Skeletal muscle satellite cell (primary cell): ENCODE results near the gene ZNF366.

Experiments
- H3K27me3 ChIP-seq: 2 replicates; pipeline ENCODE4 v1.7.0; 2013; ENCODE audit warnings: low read length; ENCODE audit not compliant: control insufficient read depth, insufficient read depth
- H3K36me3 ChIP-seq: 2 replicates; pipeline ENCODE4 v1.7.0; 2013; ENCODE audit warnings: mild to moderate bottlenecking, control low read depth, low read length; ENCODE audit not compliant: insufficient read depth
- H3K4me1 ChIP-seq: 2 replicates; pipeline ENCODE4 v1.7.0; 2013; ENCODE audit warnings: low read length; ENCODE audit not compliant: control insufficient read depth, insufficient read depth
- H3K4me2 ChIP-seq: 2 replicates; pipeline ENCODE4 v1.7.0; 2013; ENCODE audit warnings: mild to moderate bottlenecking, low read length
- H3K4me3 ChIP-seq: 2 replicates; pipeline ENCODE4 v1.7.0; 2013; ENCODE audit warnings: low read length
- H3K9ac ChIP-seq: 2 replicates; pipeline ENCODE4 v1.7.0; 2013; ENCODE audit warnings: mild to moderate bottlenecking, low read depth, low read length, moderate library complexity
- H3K9me3 ChIP-seq: replicated peaks from 2 replicates; pipeline ENCODE4 v1.7.0; 2013; ENCODE audit warnings: mild to moderate bottlenecking, control low read depth, low read length

Gene ZNF366

DNA sequence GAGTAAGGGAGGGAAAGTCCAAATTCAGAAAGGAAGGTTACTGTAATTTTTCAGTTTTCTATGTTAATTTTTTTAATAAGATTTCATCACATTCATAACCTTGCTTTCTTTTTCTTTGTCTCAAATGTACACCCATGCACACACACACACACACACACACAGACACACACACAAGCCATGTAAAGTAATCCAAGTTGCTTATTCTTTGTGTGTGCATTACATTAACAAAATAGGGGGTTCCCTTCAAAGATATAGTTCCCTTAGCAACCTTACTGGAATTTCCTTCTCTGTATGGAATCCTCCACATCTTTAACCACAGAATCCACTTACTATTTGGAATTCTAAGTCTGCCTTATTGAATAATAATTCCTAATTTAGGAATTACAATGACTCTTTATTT, 32.7 kb downstream of the ZNF366 start:
- Histone ChIP-seq H3K36me3 (no peaks in the 10 kb centered on the region), H3K9ac (no peak overlapping the region), H3K4me2 (no peak overlapping the region), H3K9me3 (no peaks in the 10 kb centered on the region), H3K4me3 (no peak overlapping the region), H3K4me1 (peaks cover 34% of the 10 kb centered on the region), H3K27me3 (no peaks in the 10 kb centered on the region)

DNA sequence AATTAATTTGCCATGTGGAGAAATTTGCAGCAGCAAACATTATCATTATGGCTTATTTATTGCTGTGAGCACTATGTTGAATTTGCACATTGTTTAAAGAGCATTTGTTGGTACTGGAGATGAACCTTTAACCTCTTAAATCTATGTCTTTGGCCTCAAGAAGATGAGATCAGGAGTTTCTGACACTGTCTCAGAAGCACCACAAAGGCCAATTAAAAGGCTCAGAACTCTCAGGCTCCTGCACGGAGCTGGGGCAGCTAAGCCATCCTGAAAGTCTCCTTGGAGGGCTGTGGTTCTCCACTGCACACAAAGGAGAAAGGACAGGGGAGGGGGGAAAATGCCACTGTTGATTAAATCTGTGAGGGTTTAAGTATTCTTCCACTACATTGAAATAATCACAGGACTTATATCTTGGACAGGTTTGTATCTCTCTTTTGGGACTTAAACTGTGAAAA, 33.1 kb downstream of the ZNF366 start:
- H3K9me3 ChIP-seq: no peaks in the 10 kb centered on the region
- no peak overlapping the region for H3K9ac ChIP-seq
- peaks cover 35% of the 10 kb centered on the region for H3K4me1 ChIP-seq
- no peak overlapping the region for H3K4me2 ChIP-seq
- H3K4me3 ChIP-seq: no peak overlapping the region
- no peaks in the 10 kb centered on the region for H3K27me3 ChIP-seq
- H3K36me3 ChIP-seq: no peaks in the 10 kb centered on the region

DNA sequence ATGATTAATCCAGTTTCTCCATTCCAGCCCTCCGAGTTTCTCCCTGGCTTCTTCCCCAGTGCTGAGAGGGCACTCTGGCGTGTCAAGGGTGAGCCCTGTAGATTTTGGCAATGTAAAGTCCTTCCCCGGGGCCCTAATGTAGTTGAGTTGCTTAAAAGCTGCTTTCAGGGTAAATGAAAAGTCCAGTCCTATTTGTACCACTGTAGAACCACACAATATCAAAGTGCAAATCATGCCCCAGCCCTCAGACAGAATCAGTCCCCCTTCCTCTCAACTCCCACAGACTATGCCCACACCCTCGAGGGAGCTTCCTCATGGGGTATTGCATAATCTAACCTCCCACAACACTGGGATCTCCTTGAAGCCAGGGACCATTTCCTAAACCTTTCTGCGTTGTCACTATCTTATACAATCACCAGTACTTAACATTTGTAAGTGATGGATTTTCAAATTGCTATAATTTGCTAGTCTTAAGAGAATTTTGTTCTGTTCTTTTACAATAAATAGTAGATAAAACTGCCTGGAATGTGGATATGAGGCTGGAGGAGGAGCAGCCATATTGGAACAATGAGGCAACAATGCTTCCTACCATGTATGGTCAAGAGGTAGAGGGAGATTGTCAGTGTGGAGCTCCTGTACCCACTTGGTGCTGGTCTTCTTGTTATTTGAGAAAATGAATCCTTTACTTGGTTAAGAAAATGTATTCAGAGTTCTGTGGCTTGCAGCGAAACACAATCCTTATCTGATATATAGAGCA, 34.4 kb downstream of the ZNF366 start:
- Histone ChIP-seq H3K4me1 (peaks cover 43% of the 10 kb centered on the region), H3K4me3 (no peak overlapping the region), H3K9ac (peak overlapping the region; percentile 24)

DNA sequence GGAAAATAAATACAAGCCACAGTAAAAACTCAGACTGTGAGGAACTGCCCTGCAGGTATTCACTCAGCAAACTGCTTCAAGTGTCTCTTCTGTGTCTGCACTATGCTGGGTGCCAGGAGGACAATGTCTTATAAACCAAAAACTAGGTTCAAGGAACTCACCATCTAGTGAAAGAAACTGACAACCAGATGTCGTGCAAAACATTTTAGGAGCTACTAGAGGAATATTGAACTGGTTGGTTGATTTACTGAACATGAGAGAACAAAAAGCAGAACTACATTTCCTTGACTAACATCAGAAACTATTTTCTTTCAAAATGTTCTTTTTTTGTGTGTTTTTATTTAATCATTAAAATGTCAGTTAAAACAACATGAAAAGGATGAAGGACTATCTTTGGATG, 35.2 kb downstream of the ZNF366 start:
- Histone ChIP-seq H3K9ac (peak overlapping the region; percentile 24), H3K4me1 (peaks cover 50% of the 10 kb centered on the region), H3K36me3 (no peaks in the 10 kb centered on the region), H3K4me3 (no peak overlapping the region), H3K9me3 (no peaks in the 10 kb centered on the region), H3K4me2 (no peak overlapping the region), H3K27me3 (no peaks in the 10 kb centered on the region)

More for the DNA sequence above, 34.4 kb downstream of the ZNF366 start:
- H3K9me3 ChIP-seq: no peaks in the 10 kb centered on the region
- peak overlapping the region; percentile 2 for H3K4me2 ChIP-seq
- no peaks in the 10 kb centered on the region for H3K36me3 ChIP-seq
- no peaks in the 10 kb centered on the region for H3K27me3 ChIP-seq

DNA sequence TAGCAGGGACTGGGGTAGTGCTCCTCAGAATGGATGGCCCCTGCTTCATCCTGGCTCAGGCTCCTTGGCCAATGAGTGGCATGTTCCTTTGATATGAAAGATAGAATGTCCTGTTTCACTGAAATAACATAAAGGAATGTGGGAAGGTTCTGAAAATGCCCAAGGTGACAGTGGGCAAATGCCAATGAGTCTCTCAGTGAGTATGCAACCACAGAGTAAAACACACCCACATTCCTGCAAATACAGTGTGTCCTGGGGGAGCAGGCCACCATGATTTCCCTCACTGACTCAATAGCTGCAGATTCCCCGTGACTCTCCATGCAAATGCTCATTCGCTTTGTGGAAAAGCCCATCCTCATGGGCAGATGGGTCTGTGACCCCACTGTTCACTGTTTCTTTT, 36.4 kb downstream of the ZNF366 start:
- H3K27me3 ChIP-seq: no peaks in the 10 kb centered on the region

DNA sequence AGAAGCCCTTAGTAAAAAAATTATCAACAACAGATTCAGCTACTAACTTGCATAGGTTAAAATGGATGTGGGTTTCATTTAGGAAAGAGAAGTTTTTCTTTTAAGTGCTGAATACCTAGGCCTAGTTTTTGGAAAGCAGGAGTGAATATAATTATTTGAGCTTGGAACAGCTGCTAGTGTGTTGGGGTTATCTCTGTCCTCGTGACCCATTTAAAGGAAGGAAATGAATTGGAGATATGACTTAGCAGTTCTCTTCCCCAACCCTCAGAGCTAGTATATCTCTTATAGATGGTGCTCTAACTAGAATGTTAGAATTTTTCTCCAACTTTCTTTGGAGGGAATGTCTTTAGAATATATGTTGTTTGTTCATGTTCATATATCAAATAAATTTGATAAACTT, 38.6 kb downstream of the ZNF366 start:
- H3K9ac ChIP-seq: peak overlapping the region; percentile 3

More for the DNA sequence above, 36.4 kb downstream of the ZNF366 start:
- H3K36me3 ChIP-seq: no peaks in the 10 kb centered on the region
- H3K9ac ChIP-seq: peak overlapping the region; percentile 31
- H3K4me2 ChIP-seq: peak overlapping the region; percentile 3
- H3K4me1 ChIP-seq: peaks cover 60% of the 10 kb centered on the region
- H3K4me3 ChIP-seq: no peak overlapping the region
- H3K9me3 ChIP-seq: no peaks in the 10 kb centered on the region

DNA sequence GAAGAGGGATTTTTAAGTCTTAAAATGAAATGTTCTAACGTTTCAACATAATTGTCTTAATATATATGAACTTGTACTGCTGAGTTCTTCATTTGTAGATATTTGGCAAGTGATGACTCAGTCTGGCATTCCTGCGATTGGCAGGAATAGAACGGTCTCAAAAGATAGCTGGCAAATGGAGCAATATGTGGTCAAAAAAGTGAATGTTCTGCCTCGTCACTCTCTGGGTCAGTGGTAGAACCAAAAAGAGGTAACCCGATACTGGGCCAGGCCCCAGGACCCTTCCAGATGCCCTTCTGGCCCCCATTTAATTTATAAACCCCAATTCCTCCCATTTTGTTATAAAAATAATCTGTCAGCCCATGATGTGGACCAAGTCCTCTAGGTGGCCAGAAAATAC, 39.2 kb downstream of the ZNF366 start:
- no peaks in the 10 kb centered on the region for H3K27me3 ChIP-seq
- H3K4me3 ChIP-seq: peak overlapping the region; percentile 32
- peak overlapping the region; percentile 66 for H3K4me2 ChIP-seq
- H3K9ac ChIP-seq: peak overlapping the region; percentile 77
- no peaks in the 10 kb centered on the region for H3K36me3 ChIP-seq
- no peaks in the 10 kb centered on the region for H3K9me3 ChIP-seq
- H3K4me1 ChIP-seq: peaks cover 78% of the 10 kb centered on the region

More for the DNA sequence above, 38.6 kb downstream of the ZNF366 start:
- no peaks in the 10 kb centered on the region for H3K9me3 ChIP-seq
- H3K36me3 ChIP-seq: no peaks in the 10 kb centered on the region
- no peaks in the 10 kb centered on the region for H3K27me3 ChIP-seq
- no peak overlapping the region for H3K4me2 ChIP-seq
- peaks cover 74% of the 10 kb centered on the region for H3K4me1 ChIP-seq
- no peak overlapping the region for H3K4me3 ChIP-seq

DNA sequence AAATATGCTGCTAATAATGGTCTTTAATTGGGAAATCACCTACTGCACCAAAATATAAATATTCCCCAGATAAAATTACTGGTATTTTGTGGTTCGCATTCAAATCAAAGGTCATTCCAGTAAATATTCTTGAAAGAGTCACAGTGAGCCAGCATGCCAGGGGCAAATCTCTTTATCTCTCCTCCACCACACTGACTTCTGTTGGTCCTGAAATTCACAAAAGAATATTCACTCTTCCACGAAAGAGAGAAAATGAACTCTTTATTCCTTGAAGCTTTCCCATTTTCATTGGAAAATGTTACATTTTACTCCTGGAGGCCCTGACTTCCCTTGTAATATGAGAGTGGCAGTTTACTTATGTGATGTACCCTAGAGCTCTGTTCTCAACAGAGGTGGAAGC, 39.7 kb downstream of the ZNF366 start:
- peaks cover 73% of the 10 kb centered on the region for H3K4me1 ChIP-seq
- H3K4me2 ChIP-seq: peak overlapping the region; percentile 66
- H3K36me3 ChIP-seq: no peaks in the 10 kb centered on the region
- H3K9ac ChIP-seq: peak overlapping the region; percentile 77
- peak overlapping the region; percentile 32 for H3K4me3 ChIP-seq
- no peaks in the 10 kb centered on the region for H3K27me3 ChIP-seq
- H3K9me3 ChIP-seq: no peaks in the 10 kb centered on the region

DNA sequence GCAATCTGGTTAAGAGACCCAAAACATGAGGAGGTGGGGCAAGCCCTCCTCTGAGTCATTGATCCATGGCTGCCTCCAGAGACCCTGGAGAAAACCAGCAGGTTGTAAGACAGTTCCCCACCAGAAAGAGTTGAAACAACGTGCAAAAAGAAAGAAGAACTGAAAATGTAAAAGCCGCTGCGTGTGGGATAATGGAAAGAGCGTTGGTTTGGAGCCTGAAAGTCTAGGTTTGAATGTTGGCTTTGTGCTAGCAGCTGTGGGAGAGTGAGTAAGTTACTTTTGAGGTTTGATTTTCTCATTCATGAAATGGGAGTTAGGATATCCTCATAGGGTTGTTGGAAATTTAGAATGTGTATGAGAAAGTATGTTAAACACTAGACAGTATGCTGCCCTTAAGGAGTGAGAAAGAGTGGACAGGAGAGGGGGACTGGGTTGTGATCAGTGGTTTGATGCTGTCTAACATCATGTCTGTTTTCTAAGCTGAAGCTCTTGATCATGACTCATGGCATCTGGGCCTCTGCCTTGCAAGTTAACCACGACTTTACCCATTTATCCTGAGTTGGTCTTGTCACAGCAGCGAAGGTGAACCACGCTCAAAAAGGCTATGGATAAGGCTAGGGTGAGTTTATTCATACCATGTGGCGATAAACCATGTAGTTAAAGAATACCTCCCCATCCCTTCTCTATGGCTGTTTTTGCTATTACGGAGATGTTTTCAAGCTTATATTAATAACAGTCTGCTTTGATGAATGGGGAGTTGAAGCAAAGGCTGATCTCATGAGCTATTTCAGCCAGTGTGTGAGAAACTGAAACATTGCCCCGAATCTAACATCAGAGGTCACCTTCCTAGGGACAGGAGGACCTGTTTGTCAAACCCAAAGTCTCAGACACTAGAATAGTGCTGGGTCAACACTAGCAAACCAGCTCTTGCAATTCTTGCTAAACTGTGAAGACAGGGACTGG, 41.3 kb downstream of the ZNF366 start:
- H3K9ac ChIP-seq: peak overlapping the region; percentile 8
- peaks cover 57% of the 10 kb centered on the region for H3K4me1 ChIP-seq
- H3K4me2 ChIP-seq: no peak overlapping the region
- no peaks in the 10 kb centered on the region for H3K36me3 ChIP-seq
- H3K27me3 ChIP-seq: no peaks in the 10 kb centered on the region
- no peaks in the 10 kb centered on the region for H3K9me3 ChIP-seq
- H3K4me3 ChIP-seq: no peak overlapping the region

DNA sequence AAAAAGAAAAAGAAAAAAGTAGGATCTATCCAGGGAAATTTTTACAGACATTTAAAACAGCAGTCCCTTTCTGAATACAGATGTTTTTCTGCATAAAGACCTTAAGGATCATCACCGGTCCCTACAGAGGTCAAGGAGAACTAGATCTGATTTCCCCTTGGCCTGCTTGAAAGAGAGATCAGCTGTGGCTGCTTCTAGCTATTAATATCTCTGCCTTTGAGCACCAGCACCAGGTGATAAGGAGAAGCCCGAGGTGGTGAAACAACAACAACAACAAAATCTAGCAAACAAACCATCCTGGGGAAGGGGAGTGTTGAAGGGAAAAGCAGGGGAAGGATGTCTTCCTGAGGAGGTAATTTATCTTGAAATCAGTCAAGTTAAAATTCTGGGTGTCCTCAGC, 42.1 kb downstream of the ZNF366 start:
- Histone ChIP-seq H3K4me1 (peaks cover 49% of the 10 kb centered on the region), H3K4me2 (no peak overlapping the region), H3K4me3 (no peak overlapping the region), H3K36me3 (no peaks in the 10 kb centered on the region), H3K9me3 (no peaks in the 10 kb centered on the region), H3K9ac (peak overlapping the region; percentile 8), H3K27me3 (no peaks in the 10 kb centered on the region)

DNA sequence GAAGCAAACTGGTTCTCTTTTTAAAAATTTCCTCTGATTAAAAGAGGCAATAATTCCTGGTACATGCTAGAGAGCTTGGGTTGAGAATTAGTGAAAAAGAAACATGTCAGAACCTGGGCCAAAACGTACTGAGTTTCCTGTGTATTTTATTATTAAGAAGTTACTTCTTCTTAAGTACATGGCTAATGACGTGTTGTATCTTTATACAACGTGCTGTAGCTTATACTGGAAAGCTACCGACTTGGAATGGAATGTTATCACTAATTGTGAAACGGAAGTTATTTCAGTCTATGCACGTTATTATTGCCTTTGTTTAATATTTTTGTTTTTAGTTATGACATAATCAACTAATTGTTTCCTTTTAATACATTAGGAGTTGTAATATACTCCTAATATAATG, 43.1 kb downstream of the ZNF366 start:
- Histone ChIP-seq H3K36me3 (no peaks in the 10 kb centered on the region), H3K27me3 (no peaks in the 10 kb centered on the region), H3K4me3 (no peak overlapping the region), H3K4me1 (peaks cover 52% of the 10 kb centered on the region), H3K4me2 (no peak overlapping the region), H3K9me3 (no peaks in the 10 kb centered on the region), H3K9ac (no peak overlapping the region)
